Central memory CD8-positive, alpha-beta T cell (primary cell): ENCODE measurements around the gene CA10.

ENCODE experiments used
- ATAC-seq: fragments of 150-1000 bp; cut with Tn5 transposase; replicated peaks from 2 replicates; pipeline ENCODE4 v1.10.0; 2022; ENCODE audit warnings: mild to moderate bottlenecking, moderate FRiP score, moderate number of reproducible peaks; ENCODE audit not compliant: poor library complexity, severe bottlenecking; ENCODE audit errors: extremely low read depth
- DNase-seq, 2 donors: peaks; one replicate each; pipeline ENCODE4 v3.0.0; 2021; ENCODE audit warnings: low spot score in 2 of 2
- H3K27ac Mint-ChIP-seq: one replicate; pipeline ENCODE4 v1.8.0; 2022; ENCODE audit warnings: low read depth, mild to moderate bottlenecking, moderate library complexity, mixed read lengths
- H3K27me3 Mint-ChIP-seq: one replicate; pipeline ENCODE4 v1.8.0; 2022; ENCODE audit warnings: mixed read lengths
- H3K36me3 Mint-ChIP-seq: one replicate; pipeline ENCODE4 v1.8.0; 2022; ENCODE audit warnings: mild to moderate bottlenecking, moderate library complexity, mixed read lengths; ENCODE audit not compliant: insufficient read depth
- H3K4me1 Mint-ChIP-seq: one replicate; pipeline ENCODE4 v1.8.0; 2022; ENCODE audit warnings: mixed read lengths
- H3K4me3 Mint-ChIP-seq: one replicate; pipeline ENCODE4 v1.8.0; 2022; ENCODE audit warnings: mild to moderate bottlenecking, moderate library complexity, mixed read lengths
- H3K9me3 Mint-ChIP-seq: one replicate; pipeline ENCODE4 v1.8.0; 2022; ENCODE audit warnings: mixed read lengths

Gene CA10

GRCh38 chr17:51608251-51608933 is 550.1 kb downstream of the CA10 start:
- H3K9me3 Mint-ChIP-seq, result no peaks in the 10 kb centered on the region
- H3K27me3 Mint-ChIP-seq, result no peaks in the 10 kb centered on the region
- no peaks in the 10 kb centered on the region for H3K36me3 Mint-ChIP-seq
- DNase-seq, result no peak
- H3K27ac Mint-ChIP-seq, result no peak overlapping the region
- ATAC-seq, result no peak
- no peaks in the 10 kb centered on the region for H3K4me1 Mint-ChIP-seq
- no peak overlapping the region for H3K4me3 Mint-ChIP-seq

- Mint-ChIP-seq H3K9me3 (no peaks in the 10 kb centered on the region), H3K36me3 (no peaks in the 10 kb centered on the region), H3K4me3 (no peak overlapping the region), H3K27ac (no peak overlapping the region), H3K4me1 (no peaks in the 10 kb centered on the region), H3K27me3 (no peaks in the 10 kb centered on the region)
- ATAC-seq, result no peak
- DNase-seq, result no peak
These were observed 551.0 kb downstream of the CA10 start for GRCh38 chr17:51607512-51607911.

GRCh38 chr17:51604299-51605020 is 554.1 kb downstream of the CA10 start:
- ATAC-seq (no peak), DNase-seq (no peak)
- Mint-ChIP-seq H3K27ac (no peak overlapping the region), H3K9me3 (no peaks in the 10 kb centered on the region), H3K27me3 (peaks cover 14% of the 10 kb centered on the region), H3K4me1 (no peaks in the 10 kb centered on the region), H3K36me3 (no peaks in the 10 kb centered on the region), H3K4me3 (no peak overlapping the region)

GRCh38 chr17:51601622-51602261 is 556.8 kb downstream of the CA10 start:
- no peak for ATAC-seq
- no peaks in the 10 kb centered on the region for H3K4me1 Mint-ChIP-seq
- no peak overlapping the region for H3K27ac Mint-ChIP-seq
- H3K27me3 Mint-ChIP-seq, result peaks cover 21% of the 10 kb centered on the region
- no peaks in the 10 kb centered on the region for H3K36me3 Mint-ChIP-seq
- H3K9me3 Mint-ChIP-seq, result no peaks in the 10 kb centered on the region
- H3K4me3 Mint-ChIP-seq, result no peak overlapping the region
- DNase-seq, result no peak

GRCh38 chr17:51598824-51599223 is 559.7 kb downstream of the CA10 start:
- DNase-seq (no peak), ATAC-seq (no peak)
- no peaks in the 10 kb centered on the region for H3K9me3 Mint-ChIP-seq
- H3K4me3 Mint-ChIP-seq, result no peak overlapping the region
- H3K27me3 Mint-ChIP-seq, result peaks cover 34% of the 10 kb centered on the region
- H3K4me1 Mint-ChIP-seq, result no peaks in the 10 kb centered on the region
- no peaks in the 10 kb centered on the region for H3K36me3 Mint-ChIP-seq
- no peak overlapping the region for H3K27ac Mint-ChIP-seq

- DNase-seq (no peak), ATAC-seq (no peak)
- H3K27ac Mint-ChIP-seq, result no peak overlapping the region
- no peaks in the 10 kb centered on the region for H3K9me3 Mint-ChIP-seq
- H3K27me3 Mint-ChIP-seq, result peaks cover 34% of the 10 kb centered on the region
- no peaks in the 10 kb centered on the region for H3K4me1 Mint-ChIP-seq
- H3K4me3 Mint-ChIP-seq, result no peak overlapping the region
- H3K36me3 Mint-ChIP-seq, result no peaks in the 10 kb centered on the region
These were observed 561.2 kb downstream of the CA10 start for GRCh38 chr17:51597345-51597744.

- Mint-ChIP-seq H3K27me3 (peaks cover 29% of the 10 kb centered on the region), H3K36me3 (no peaks in the 10 kb centered on the region), H3K27ac (no peak overlapping the region), H3K4me1 (no peaks in the 10 kb centered on the region), H3K9me3 (no peaks in the 10 kb centered on the region), H3K4me3 (no peak overlapping the region)
- ATAC-seq (no peak), DNase-seq (no peak)
These were observed 562.6 kb downstream of the CA10 start for GRCh38 chr17:51595826-51596398.

GRCh38 chr17:51590071-51590656 is 568.4 kb downstream of the CA10 start:
- Mint-ChIP-seq H3K36me3 (no peaks in the 10 kb centered on the region), H3K4me3 (no peak overlapping the region)
- ATAC-seq, result no peak

GRCh38 chr17:51588063-51588462 is 570.5 kb downstream of the CA10 start:
- Mint-ChIP-seq H3K9me3 (peaks cover 11% of the 10 kb centered on the region), H3K4me1 (no peaks in the 10 kb centered on the region), H3K4me3 (no peak overlapping the region), H3K27ac (no peak overlapping the region), H3K36me3 (no peaks in the 10 kb centered on the region), H3K27me3 (peaks cover 17% of the 10 kb centered on the region)
- no peak for DNase-seq
- ATAC-seq, result no peak

More at GRCh38 chr17:51590071-51590656, 568.4 kb downstream of the CA10 start:
- Mint-ChIP-seq H3K27ac (no peak overlapping the region), H3K9me3 (peaks cover 11% of the 10 kb centered on the region), H3K27me3 (peaks cover 29% of the 10 kb centered on the region), H3K4me1 (no peaks in the 10 kb centered on the region)
- DNase-seq, result no peak

GRCh38 chr17:51587516-51587915 is 571.0 kb downstream of the CA10 start:
- Mint-ChIP-seq H3K36me3 (no peaks in the 10 kb centered on the region), H3K9me3 (peaks cover 11% of the 10 kb centered on the region), H3K27ac (no peak overlapping the region), H3K4me3 (no peak overlapping the region), H3K4me1 (no peaks in the 10 kb centered on the region), H3K27me3 (peaks cover 17% of the 10 kb centered on the region)
- ATAC-seq (no peak), DNase-seq (no peak)

- Mint-ChIP-seq H3K4me3 (no peak overlapping the region), H3K27ac (no peak overlapping the region), H3K9me3 (peaks cover 11% of the 10 kb centered on the region), H3K27me3 (peaks cover 8% of the 10 kb centered on the region), H3K36me3 (no peaks in the 10 kb centered on the region), H3K4me1 (no peaks in the 10 kb centered on the region)
- ATAC-seq, result no peak
- no peak for DNase-seq
These were observed 572.9 kb downstream of the CA10 start for GRCh38 chr17:51585514-51586104.

GRCh38 chr17:51580869-51581268 is 577.6 kb downstream of the CA10 start:
- Mint-ChIP-seq H3K9me3 (peaks cover 18% of the 10 kb centered on the region), H3K27me3 (peaks cover 22% of the 10 kb centered on the region), H3K4me1 (no peaks in the 10 kb centered on the region), H3K4me3 (no peak overlapping the region), H3K36me3 (peaks cover 2% of the 10 kb centered on the region), H3K27ac (no peak overlapping the region)
- ATAC-seq, result no peak
- no peak for DNase-seq
